ENCODE results near the gene CCNF.
"Not testable (repeated sequence)": the region's sequence is repeated elsewhere in the genome, so short reads cannot be mapped to it uniquely, and the experiment has no call there.

Gene CCNF

DNA sequence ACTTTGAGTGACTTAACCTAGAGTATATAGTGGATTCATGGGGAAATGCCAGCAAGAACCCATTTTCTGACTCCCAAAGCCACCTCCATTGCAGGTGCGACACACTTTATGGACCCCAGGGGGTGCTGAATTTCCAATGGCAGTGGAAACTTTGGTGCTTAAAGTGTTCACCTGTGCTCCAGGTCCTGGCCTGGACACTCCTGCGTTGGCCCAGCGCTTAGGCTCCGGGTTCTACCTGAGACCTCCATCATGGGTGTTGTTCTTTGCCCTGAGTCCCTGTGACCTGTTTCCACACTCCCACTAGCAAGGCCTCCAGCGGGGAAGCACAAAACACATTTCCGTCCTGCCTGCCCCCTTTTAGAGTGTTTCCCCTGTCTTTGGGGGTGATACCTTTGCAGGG, 3.0 kb downstream of the CCNF start:
- Mint-ChIP-seq H3K4me1 (peaks cover 22% of the 10 kb centered on the region), H3K9me3 (no peaks in the 10 kb centered on the region), H3K27ac (ENCODE audit: low read depth) (no peak overlapping the region), H3K27me3 (no peaks in the 10 kb centered on the region), H3K4me3 (no peak overlapping the region), H3K36me3 (ENCODE audit: insufficient read depth) (peaks cover 15% of the 10 kb centered on the region)
- DNase-seq (ENCODE audit: low spot score in 2 of 2) (no peak), ATAC-seq (replicated peaks; ENCODE audit: extremely low read depth, poor library complexity, severe bottlenecking) (no peak)

DNA sequence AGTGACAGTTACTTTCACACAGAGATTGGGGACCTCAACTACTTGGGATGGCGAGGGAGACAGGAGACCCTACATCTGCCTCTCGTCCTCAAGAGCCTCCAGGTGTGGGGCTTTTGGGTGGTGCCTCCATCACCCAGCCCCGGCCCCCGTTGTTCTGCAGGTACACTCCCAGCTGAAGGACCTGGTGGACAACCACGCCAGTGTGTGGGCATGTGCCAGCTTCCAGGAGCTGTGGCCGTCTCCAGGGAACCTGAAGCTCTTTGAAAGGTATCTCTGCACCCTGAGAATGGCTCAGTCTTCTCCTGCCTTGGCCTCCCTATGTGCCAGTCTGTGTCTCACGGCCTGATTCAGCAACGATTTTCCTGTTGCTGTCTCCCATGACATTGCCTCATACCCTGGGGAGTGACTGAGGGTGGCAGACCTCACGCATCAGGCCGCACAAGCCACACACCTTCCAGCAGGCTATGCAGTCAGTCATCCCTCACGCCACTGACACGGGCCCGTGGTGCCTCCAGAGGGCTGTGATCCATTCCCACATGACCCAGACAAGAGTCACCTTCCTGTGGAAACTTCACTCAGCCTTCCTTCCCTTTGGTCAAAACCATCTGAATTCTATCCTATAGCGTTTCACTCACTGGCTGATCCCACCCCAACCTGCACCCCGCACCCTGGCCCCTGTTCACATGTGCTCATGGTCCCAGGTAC, 3.7 kb downstream of the CCNF start:
- H3K27ac Mint-ChIP-seq (ENCODE audit: low read depth), result no peak overlapping the region
- no peaks in the 10 kb centered on the region for H3K9me3 Mint-ChIP-seq
- no peaks in the 10 kb centered on the region for H3K27me3 Mint-ChIP-seq
- peaks cover 19% of the 10 kb centered on the region for H3K36me3 Mint-ChIP-seq (ENCODE audit: insufficient read depth)
- no peak for ATAC-seq (replicated peaks; ENCODE audit: extremely low read depth, poor library complexity, severe bottlenecking)
- H3K4me3 Mint-ChIP-seq, result no peak overlapping the region
- H3K4me1 Mint-ChIP-seq, result peaks cover 16% of the 10 kb centered on the region
- DNase-seq (ENCODE audit: low spot score in 2 of 2), result no peak

DNA sequence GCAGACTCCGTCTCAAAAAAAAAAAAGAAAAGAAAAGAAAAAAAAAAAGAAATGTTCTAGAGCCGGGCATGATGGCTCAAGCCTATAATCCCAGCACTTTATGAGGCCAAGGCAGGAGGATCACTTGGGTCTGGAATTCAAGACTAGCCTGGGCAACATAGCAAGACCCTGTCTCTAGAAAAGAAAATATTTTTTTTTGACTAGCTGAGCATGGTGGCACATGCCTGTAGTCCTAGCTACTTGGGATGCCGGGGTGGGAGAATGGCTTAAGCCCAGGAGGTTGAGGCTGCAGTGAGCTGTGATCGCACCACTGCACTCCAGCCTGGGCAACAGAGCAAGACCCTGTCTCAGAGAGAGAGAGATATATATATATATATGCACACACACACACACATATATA, 6.0 kb downstream of the CCNF start:
- not testable (repeated sequence) for ATAC-seq (replicated peaks; ENCODE audit: extremely low read depth, poor library complexity, severe bottlenecking); H3K4me1 Mint-ChIP-seq; DNase-seq (ENCODE audit: low spot score in 2 of 2); H3K4me3 Mint-ChIP-seq; H3K9me3 Mint-ChIP-seq; H3K27me3 Mint-ChIP-seq; H3K27ac Mint-ChIP-seq (ENCODE audit: low read depth)
- H3K36me3 Mint-ChIP-seq (ENCODE audit: insufficient read depth), result peaks cover 19% of the 10 kb centered on the region

DNA sequence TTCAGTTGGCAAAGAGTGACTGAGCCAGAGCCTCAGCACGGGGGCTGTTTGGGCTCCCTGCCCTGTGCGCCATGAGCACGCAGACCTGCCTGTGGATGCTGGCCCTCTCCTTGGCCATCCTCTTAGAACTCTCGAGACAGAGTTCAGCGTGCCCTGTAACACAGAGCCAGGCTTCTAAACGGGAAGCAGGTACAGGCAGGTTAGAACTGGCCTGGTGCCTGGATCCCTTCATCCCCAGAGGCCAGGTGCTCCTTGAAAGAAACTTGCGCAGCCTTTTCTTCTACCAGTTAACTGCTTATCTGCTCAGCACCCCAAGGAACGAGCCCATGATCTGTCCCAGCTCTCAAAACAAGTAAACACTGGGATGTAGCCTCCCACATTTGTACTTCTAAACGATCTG, 6.9 kb downstream of the CCNF start:
- H3K4me3 Mint-ChIP-seq, result no peak overlapping the region
- ATAC-seq (replicated peaks; ENCODE audit: extremely low read depth, poor library complexity, severe bottlenecking) (no peak), DNase-seq (ENCODE audit: low spot score in 2 of 2) (no peak)
- no peaks in the 10 kb centered on the region for H3K27me3 Mint-ChIP-seq
- peaks cover 19% of the 10 kb centered on the region for H3K36me3 Mint-ChIP-seq (ENCODE audit: insufficient read depth)
- H3K27ac Mint-ChIP-seq (ENCODE audit: low read depth), result no peak overlapping the region
- H3K4me1 Mint-ChIP-seq, result no peaks in the 10 kb centered on the region
- H3K9me3 Mint-ChIP-seq, result no peaks in the 10 kb centered on the region

DNA sequence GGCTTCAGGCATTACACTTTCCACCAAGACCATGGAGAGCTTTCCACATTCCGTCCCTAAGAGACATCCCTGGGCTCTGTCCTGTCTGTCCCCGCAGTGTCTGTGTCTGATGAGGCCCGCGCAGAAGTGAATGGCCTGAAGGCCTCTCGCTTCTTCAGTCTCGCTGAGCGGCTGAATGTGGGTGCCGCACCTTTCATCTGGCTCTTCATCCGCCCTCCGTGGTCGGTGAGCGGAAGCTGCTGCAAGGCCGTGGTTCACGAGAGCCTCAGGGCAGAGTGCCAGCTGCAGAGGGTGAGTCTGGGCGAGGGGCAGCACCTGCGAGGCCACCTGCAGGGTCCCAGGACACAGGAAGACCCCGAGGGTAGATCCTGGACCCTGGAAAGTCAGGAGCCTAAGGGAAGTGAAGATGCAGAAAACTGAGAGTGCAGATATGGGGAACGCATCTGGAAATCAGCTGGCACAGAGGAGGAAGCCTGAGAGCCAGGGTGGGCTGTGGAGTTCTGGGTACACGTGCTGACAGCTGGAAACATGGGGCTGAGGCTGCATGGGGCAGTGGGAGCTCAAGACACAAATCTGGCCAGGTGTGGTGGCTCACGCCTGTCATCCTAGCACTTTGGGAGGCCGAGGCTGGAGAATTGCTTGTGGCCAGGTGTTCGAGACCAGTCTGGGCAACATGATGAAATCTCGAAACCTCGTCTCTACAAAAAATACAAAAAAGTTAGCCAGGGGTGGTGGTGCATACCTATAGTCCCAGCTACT, 8.0 kb downstream of the CCNF start:
- no peak for ATAC-seq (replicated peaks; ENCODE audit: extremely low read depth, poor library complexity, severe bottlenecking)
- no peaks in the 10 kb centered on the region for H3K9me3 Mint-ChIP-seq
- no peak overlapping the region for H3K4me3 Mint-ChIP-seq
- H3K27me3 Mint-ChIP-seq, result no peaks in the 10 kb centered on the region
- H3K4me1 Mint-ChIP-seq, result no peaks in the 10 kb centered on the region
- DNase-seq (ENCODE audit: low spot score in 2 of 2), result no peak
- H3K36me3 Mint-ChIP-seq (ENCODE audit: insufficient read depth), result peaks cover 19% of the 10 kb centered on the region
- peak overlapping the region; percentile 29 for H3K27ac Mint-ChIP-seq (ENCODE audit: low read depth)

DNA sequence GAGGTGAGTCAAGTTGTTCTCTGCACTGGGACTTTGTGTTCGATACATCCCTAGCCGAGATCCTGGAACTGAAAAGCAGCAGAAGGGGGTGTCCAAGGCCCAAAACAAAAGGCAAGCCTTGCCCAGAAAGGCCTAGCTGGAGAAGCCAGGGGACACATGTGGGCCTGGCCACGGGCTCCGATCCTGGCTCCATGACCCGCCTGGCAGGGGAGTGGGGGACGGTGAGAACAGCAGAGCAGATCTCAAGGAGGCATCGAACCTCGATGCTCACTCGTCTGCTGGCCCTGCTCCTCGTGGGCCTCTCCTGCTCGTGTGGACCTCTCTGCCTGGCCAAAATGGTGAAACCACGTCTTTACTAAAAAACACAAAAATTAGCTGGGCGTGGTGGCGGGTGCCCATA, 8.9 kb downstream of the CCNF start:
- Mint-ChIP-seq H3K27me3 (no peaks in the 10 kb centered on the region), H3K36me3 (ENCODE audit: insufficient read depth) (peaks cover 18% of the 10 kb centered on the region), H3K27ac (ENCODE audit: low read depth) (peak overlapping the region; percentile 29)

DNA sequence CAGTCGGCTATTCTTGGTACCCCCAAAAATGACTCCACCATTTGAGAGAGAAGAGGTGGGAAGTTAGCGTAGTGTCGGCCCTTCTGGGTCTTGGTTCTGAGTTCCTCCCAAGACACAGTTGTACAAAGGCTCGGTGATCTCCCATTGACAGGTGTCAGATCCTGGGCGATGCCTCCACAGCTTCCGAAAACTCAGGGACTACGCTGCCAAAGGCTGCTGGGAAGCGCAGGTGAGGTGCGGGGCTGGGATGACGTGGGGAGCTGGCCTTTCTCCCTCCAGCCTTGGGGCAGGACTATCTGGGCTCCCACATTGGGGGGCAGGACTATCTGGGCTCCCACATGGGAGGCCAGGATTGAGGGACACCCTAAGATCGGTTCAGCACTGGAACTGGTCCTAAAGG, 10.4 kb downstream of the CCNF start:
- peaks cover 19% of the 10 kb centered on the region for H3K36me3 Mint-ChIP-seq (ENCODE audit: insufficient read depth)
- no peaks in the 10 kb centered on the region for H3K9me3 Mint-ChIP-seq
- no peak overlapping the region for H3K4me3 Mint-ChIP-seq
- no peaks in the 10 kb centered on the region for H3K4me1 Mint-ChIP-seq
- no peaks in the 10 kb centered on the region for H3K27me3 Mint-ChIP-seq
- no peak for ATAC-seq (replicated peaks; ENCODE audit: extremely low read depth, poor library complexity, severe bottlenecking)
- DNase-seq (ENCODE audit: low spot score in 2 of 2), result no peak
- H3K27ac Mint-ChIP-seq (ENCODE audit: low read depth), result peak overlapping the region; percentile 56

More for the DNA sequence above, 8.9 kb downstream of the CCNF start:
- ATAC-seq (replicated peaks; ENCODE audit: extremely low read depth, poor library complexity, severe bottlenecking) (no peak), DNase-seq (ENCODE audit: low spot score in 2 of 2) (no peak)
- no peaks in the 10 kb centered on the region for H3K4me1 Mint-ChIP-seq
- no peak overlapping the region for H3K4me3 Mint-ChIP-seq
- no peaks in the 10 kb centered on the region for H3K9me3 Mint-ChIP-seq

DNA sequence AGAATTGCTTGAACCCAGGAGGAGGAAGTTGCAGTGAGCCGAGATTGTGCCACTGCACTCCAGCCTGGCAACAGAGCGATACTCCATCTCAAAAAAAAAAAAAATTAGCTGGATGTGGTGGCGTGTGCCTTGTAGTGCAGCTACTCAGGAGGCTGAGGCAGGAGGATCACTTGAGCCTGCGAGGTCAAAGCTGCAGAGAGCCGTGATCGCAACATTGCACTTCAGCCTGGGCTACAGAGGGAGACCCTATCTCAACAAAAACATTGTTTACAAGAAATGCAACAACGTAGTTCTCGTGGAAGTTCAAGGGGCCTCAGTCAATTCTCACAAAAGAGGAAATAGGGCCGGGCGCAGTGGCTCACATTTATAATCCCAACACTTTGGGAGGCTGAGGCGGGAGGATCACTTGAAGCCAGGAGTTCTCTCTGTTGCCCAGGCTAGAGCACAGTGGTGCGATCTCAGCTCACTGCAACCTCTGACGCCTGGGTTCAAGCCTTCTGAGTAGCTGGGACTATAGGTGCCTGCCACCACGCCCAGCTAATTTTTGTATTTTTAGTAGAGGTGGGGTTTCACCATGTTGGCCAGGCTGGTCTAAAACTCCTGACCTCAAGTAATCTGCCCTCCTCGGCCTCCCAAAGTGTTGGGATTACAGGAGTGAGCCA, 12.0 kb downstream of the CCNF start:
- H3K4me3 Mint-ChIP-seq; H3K27me3 Mint-ChIP-seq; H3K9me3 Mint-ChIP-seq; DNase-seq (ENCODE audit: low spot score in 2 of 2); H3K4me1 Mint-ChIP-seq; H3K27ac Mint-ChIP-seq (ENCODE audit: low read depth); ATAC-seq (replicated peaks; ENCODE audit: extremely low read depth, poor library complexity, severe bottlenecking): not testable (repeated sequence)
- peaks cover 27% of the 10 kb centered on the region for H3K36me3 Mint-ChIP-seq (ENCODE audit: insufficient read depth)

DNA sequence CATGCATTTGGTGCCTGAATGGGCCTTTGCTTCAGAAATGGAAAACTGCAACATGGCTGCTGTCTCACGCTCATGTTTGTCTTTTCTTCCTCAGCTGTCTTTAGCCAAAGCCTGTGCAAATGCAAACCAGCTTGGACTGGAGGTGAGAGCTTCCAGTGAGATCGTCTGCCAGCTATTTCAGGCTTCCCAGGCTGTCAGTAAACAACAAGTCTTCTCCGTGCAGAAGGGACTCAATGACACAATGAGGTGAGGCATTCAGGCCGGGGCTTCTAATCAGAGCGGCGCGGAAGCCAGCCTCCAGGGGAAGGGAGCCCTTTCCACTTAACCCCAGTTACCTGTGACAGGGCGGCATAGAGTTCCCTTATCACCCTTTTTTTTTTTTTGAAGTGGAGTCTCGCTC, 14.3 kb downstream of the CCNF start:
- ATAC-seq (replicated peaks; ENCODE audit: extremely low read depth, poor library complexity, severe bottlenecking) (no peak), DNase-seq (ENCODE audit: low spot score in 2 of 2) (no peak)
- no peaks in the 10 kb centered on the region for H3K4me1 Mint-ChIP-seq
- peaks cover 19% of the 10 kb centered on the region for H3K36me3 Mint-ChIP-seq (ENCODE audit: insufficient read depth)
- no peaks in the 10 kb centered on the region for H3K27me3 Mint-ChIP-seq
- no peaks in the 10 kb centered on the region for H3K9me3 Mint-ChIP-seq
- no peak overlapping the region for H3K27ac Mint-ChIP-seq (ENCODE audit: low read depth)
- H3K4me3 Mint-ChIP-seq, result no peak overlapping the region

DNA sequence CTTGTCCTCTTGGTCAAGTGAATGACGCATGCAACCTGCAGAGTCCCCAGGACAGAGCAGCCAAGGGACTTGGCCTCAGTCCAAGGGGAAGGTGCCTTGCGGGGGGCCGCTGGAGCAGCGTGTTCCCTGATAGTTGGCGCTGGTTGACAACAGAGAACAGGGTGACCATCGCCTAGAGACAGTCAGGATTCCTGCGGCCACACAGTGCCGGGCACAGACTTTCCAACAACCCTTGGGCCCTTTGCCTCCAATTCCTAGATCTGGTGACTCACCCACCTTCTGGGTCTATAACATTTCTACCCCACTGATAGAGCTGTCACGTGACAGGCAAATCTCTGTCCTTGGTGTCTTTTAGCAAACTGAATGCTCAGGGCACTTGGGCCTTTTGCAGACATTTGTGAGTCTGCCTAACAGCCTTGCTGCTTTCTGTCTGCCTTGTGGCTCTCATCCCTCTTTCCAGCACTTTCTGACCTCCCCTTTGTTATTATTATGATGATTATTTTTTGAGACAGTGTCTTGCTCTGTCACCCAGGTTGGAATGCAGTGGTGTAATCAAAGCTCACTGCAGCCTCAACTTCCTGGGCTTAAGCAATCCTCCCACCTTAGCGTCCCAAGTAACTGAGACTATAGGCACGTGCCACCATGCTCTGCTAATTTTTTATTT, 18.8 kb downstream of the CCNF start:
- DNase-seq (ENCODE audit: low spot score in 2 of 2), result no peak
- H3K9me3 Mint-ChIP-seq, result no peaks in the 10 kb centered on the region

DNA sequence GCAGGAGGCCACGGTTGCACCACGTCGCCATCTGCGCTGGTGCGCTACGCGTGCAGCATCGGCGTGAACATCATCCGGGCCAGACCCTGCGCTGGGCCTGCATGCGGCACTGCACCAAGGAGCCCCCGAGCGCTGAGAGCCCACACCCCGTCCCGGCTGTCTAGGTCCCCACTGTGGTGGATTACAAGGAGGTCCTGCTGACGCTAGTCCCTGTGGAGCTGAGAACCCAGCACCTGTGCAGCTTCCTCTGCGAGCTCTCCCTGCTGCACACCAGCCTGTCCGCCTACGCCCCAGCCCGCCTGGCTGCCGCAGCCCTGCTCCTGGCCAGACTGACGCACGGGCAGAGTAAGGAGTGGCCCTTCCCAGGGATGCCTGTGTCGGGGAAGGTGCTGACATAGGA, 19.9 kb downstream of the CCNF start:
- Mint-ChIP-seq H3K9me3 (no peaks in the 10 kb centered on the region), H3K27me3 (no peaks in the 10 kb centered on the region), H3K4me3 (no peak overlapping the region), H3K36me3 (ENCODE audit: insufficient read depth) (peaks cover 21% of the 10 kb centered on the region), H3K27ac (ENCODE audit: low read depth) (no peak overlapping the region), H3K4me1 (no peaks in the 10 kb centered on the region)
- DNase-seq (ENCODE audit: low spot score in 2 of 2), result no peak
- ATAC-seq (replicated peaks; ENCODE audit: extremely low read depth, poor library complexity, severe bottlenecking), result no peak

More for the DNA sequence above, 18.8 kb downstream of the CCNF start:
- Mint-ChIP-seq H3K4me1 (no peaks in the 10 kb centered on the region), H3K27ac (ENCODE audit: low read depth) (no peak overlapping the region), H3K36me3 (ENCODE audit: insufficient read depth) (peaks cover 24% of the 10 kb centered on the region), H3K27me3 (no peaks in the 10 kb centered on the region), H3K4me3 (no peak overlapping the region)
- ATAC-seq (replicated peaks; ENCODE audit: extremely low read depth, poor library complexity, severe bottlenecking), result no peak

DNA sequence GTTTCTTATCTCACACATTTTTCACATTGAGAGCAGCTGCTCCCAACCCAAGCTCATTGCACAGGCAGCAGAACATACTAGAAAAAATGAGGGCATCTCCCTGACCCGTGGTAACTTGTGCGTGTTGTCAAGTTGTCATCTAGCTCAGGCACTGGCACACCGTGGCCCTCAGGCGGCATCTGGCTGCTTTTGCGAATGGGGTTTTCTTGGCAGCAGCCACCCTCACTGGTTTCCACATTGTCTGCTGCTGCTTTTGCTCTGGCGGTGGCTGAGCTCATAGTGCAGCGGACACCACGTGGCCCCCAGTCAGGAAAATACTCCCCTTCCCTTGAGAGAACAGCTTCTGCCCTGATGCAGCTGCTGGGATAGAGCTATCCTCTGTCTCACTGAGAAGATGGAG, 21.3 kb downstream of the CCNF start:
- Mint-ChIP-seq H3K9me3 (no peaks in the 10 kb centered on the region), H3K36me3 (ENCODE audit: insufficient read depth) (peaks cover 17% of the 10 kb centered on the region), H3K4me3 (no peak overlapping the region), H3K27ac (ENCODE audit: low read depth) (no peak overlapping the region), H3K27me3 (no peaks in the 10 kb centered on the region), H3K4me1 (no peaks in the 10 kb centered on the region)
- ATAC-seq (replicated peaks; ENCODE audit: extremely low read depth, poor library complexity, severe bottlenecking), result no peak
- no peak for DNase-seq (ENCODE audit: low spot score in 2 of 2)

Measured in central memory CD8-positive, alpha-beta T cell (primary cell).